Activated CD8-positive, alpha-beta memory T cell treated with anti-CD3 and anti-CD28 coated beads, Interleukin-2, amount 50 U/mL, for 1 hour (primary cell): ENCODE data around the gene MASP2.

Source experiments
- DNase-seq: peaks from one replicate; pipeline ENCODE4 v3.0.0-alpha.2; 2020; ENCODE audit errors: extremely low read depth

MASP2 gene

GRCh38 chr1:10989095-10989494 is 57.9 kb downstream of the MASP2 start:
- no peak for DNase-seq

GRCh38 chr1:10987840-10988417 is 59.1 kb downstream of the MASP2 start:
- DNase-seq: no peak

- no peak for DNase-seq
Measured at GRCh38 chr1:10986525-10986890, 60.5 kb downstream of the MASP2 start.

GRCh38 chr1:10980841-10981727 is 66.0 kb downstream of the MASP2 start:
- DNase-seq: no peak

GRCh38 chr1:10980094-10980577 is 66.9 kb downstream of the MASP2 start:
- no peak for DNase-seq

- no peak for DNase-seq
Measured at GRCh38 chr1:10979483-10979920, 67.5 kb downstream of the MASP2 start.

- DNase-seq: no peak
Measured at GRCh38 chr1:10978719-10979118, 68.3 kb downstream of the MASP2 start.
